Bronchial epithelial cell (primary cell): ENCODE results near the gene RASSF4. TPM values are rescaled to one million over a fixed set of nuclear protein-coding genes. Genes with fewer than 3 reads are reported as not detected.

Experiments used
- DNase-seq: peaks from one replicate; pipeline ENCODE4 v3.0.0-alpha.2; 2010; ENCODE audit warnings: low read depth
- FAIRE-seq: peaks from 2 replicates; lab custom pipeline; 2011; peaks lifted over from hg19 to GRCh38; lab: Jason Lieb, UNC
- H3K27me3 ChIP-seq: 2 replicates; pipeline ENCODE4 v1.5.1; 2011; ENCODE audit warnings: low read length; ENCODE audit not compliant: control insufficient read depth, insufficient read depth
- H3K36me3 ChIP-seq: 2 replicates; pipeline ENCODE4 v1.5.1; 2011; ENCODE audit warnings: low read length; ENCODE audit not compliant: control insufficient read depth, insufficient read depth
- H3K4me3 ChIP-seq: 2 replicates; pipeline ENCODE4 v1.5.1; 2011; ENCODE audit warnings: mild to moderate bottlenecking, low read depth, low read length, control low read depth
- total RNA-seq: library from RNA; depleted of rRNA; stranded (reverse); fragments of >200 nt; gene quantifications from 2 replicates; pipeline ENCODE4 v1.2.1, GENCODE V29; 2014
- TF ChIP-seq, protein P1 (sequence below): IDR thresholded peaks from 2 replicates; pipeline ENCODE4 v1.5.1; 2011; ENCODE audit warnings: mild to moderate bottlenecking, moderate library complexity, low read length, control low read depth, inconsistent platforms; ENCODE audit not compliant: insufficient read depth, severe bottlenecking

The RASSF4 gene
- total RNA-seq, 1 donor from 2014 or later: 0.26 TPM

GRCh38 chr10:44960482-44961229 is 1.1 kb downstream of the RASSF4 start:
- FAIRE-seq: no peak
- Histone ChIP-seq H3K27me3 (no peaks in the 10 kb centered on the region), H3K36me3 (no peaks in the 10 kb centered on the region), H3K4me3 (no peak overlapping the region)
- no peak for DNase-seq
- TF ChIP-seq, protein P1, sequence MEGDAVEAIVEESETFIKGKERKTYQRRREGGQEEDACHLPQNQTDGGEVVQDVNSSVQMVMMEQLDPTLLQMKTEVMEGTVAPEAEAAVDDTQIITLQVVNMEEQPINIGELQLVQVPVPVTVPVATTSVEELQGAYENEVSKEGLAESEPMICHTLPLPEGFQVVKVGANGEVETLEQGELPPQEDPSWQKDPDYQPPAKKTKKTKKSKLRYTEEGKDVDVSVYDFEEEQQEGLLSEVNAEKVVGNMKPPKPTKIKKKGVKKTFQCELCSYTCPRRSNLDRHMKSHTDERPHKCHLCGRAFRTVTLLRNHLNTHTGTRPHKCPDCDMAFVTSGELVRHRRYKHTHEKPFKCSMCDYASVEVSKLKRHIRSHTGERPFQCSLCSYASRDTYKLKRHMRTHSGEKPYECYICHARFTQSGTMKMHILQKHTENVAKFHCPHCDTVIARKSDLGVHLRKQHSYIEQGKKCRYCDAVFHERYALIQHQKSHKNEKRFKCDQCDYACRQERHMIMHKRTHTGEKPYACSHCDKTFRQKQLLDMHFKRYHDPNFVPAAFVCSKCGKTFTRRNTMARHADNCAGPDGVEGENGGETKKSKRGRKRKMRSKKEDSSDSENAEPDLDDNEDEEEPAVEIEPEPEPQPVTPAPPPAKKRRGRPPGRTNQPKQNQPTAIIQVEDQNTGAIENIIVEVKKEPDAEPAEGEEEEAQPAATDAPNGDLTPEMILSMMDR: no peak

GRCh38 chr10:44961230-44961571 is 1.6 kb downstream of the RASSF4 start:
- no peaks in the 10 kb centered on the region for H3K27me3 ChIP-seq
- no peaks in the 10 kb centered on the region for H3K36me3 ChIP-seq
- no peak overlapping the region for H3K4me3 ChIP-seq
- TF ChIP-seq, protein P1: no peak
- FAIRE-seq: no peak
- no peak for DNase-seq

DNA sequence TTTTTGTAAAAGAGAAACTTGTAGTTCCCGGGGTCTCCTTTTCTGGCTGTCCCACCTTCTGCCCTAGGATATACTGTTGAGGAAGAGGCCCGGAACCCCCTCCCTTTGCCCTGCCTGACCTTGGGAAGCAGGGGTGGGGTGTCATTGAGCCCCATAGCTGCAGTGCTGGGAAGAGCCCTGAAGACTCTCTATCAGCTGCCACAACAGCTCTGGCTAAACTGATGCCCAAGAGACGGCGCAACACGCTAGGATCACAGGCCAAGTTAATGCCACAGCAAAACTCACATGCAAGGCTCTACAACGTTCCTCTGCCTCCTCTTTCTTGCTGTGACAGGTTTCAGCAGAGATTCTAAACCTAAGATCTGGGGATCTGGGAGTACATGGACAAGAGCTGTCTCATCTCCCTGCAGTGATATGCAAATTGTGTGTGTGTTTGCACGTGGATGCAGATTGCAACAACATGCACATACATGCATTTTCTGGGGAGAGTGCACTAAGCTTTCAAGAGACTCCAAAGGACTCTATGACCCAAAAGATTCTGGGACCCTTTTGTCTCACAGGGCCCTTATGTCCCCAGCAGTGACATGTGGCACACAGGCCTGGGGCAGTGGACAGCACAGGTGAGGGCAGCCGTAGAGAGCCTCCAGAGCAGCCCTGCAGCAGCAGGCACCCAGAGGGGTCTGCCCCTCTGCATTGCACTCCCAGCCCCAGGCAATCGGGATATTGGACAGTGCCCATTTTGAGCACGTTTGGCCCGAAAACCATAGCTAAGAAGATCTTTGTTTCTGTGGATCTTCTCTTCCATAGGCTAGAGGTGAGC is 2.5 kb downstream of the RASSF4 start:
- DNase-seq (no peak), FAIRE-seq (no peak)
- Histone ChIP-seq H3K27me3 (no peaks in the 10 kb centered on the region), H3K4me3 (no peak overlapping the region), H3K36me3 (no peaks in the 10 kb centered on the region)
- TF ChIP-seq, protein P1: no peak

GRCh38 chr10:44962870-44963738 is 3.5 kb downstream of the RASSF4 start:
- H3K27me3 ChIP-seq: no peaks in the 10 kb centered on the region
- DNase-seq: no peak
- no peak for FAIRE-seq
- H3K36me3 ChIP-seq: no peaks in the 10 kb centered on the region
- no peak overlapping the region for H3K4me3 ChIP-seq
- TF ChIP-seq, protein P1: peak; percentile 24

GRCh38 chr10:44963772-44964633 is 4.4 kb downstream of the RASSF4 start:
- no peak for DNase-seq
- TF ChIP-seq, protein P1: no peak
- Histone ChIP-seq H3K36me3 (no peaks in the 10 kb centered on the region), H3K27me3 (no peaks in the 10 kb centered on the region), H3K4me3 (no peak overlapping the region)
- FAIRE-seq: no peak
